NB4 (cell line): Measurements from ENCODE around the gene ISG20.

ENCODE experiments used
- DNase-seq: peaks from one replicate; pipeline ENCODE4 v3.0.0; 2010; ENCODE audit warnings: low read depth
- H3K4me3 ChIP-seq: one replicate; pipeline ENCODE4 v1.5.1; 2011; ENCODE audit warnings: mild to moderate bottlenecking, low read depth, low read length, moderate library complexity
- CTCF ChIP-seq: IDR thresholded peaks from one replicate; pipeline ENCODE4 v1.5.1; 2012; ENCODE audit warnings: low read depth, low read length
- MAX ChIP-seq: IDR thresholded peaks from 2 replicates; pipeline ENCODE4 v1.6.1; 2011; ENCODE audit warnings: low read depth, low read length
- MYC ChIP-seq: IDR thresholded peaks from 2 replicates; pipeline ENCODE4 v1.6.1; 2011; ENCODE audit warnings: low read depth, low read length
- POLR2A ChIP-seq: IDR thresholded peaks from 2 replicates; pipeline ENCODE4 v1.6.1; 2011; ENCODE audit warnings: mild to moderate bottlenecking; ENCODE audit not compliant: insufficient read length; ENCODE audit errors: extremely low read depth

ISG20 gene

DNA sequence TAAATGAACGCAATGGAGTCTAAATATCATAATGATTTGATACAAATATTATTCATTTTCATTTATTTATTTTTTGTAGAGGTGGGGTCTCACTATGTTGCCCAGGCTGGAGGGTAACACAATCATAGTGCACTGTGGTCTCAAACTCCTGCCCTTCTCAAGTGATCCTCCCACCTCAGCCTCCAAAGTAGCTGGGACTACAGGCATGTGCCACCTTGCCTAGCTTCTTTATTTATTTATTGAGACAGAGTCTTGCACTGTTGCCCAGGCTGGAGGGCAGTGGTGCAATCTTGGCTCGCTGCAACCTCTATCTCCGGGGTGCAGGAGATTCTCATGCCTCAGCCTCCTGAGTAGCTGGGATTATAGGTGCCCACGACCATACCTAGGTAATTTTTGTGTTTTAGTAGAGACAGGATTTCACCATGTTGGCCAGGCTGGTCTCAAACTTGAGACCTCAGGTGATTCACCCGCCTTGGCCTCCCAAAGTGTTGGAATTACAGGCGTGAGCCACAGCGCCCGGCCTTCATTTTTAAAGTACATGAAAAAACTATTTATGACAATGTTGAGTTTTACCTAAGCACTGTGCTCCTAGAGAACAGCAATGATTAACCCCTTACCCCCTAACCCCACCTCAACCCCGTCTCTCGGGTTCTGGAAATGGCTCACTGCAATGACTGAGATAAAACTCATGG lies 21.6 kb upstream of the ISG20 start:
- DNase-seq: no peak
- no peak for TF ChIP-seq POLR2A
- no peak for TF ChIP-seq CTCF
- TF ChIP-seq MYC: no peak
- no peak for TF ChIP-seq MAX
- H3K4me3 ChIP-seq: no peak overlapping the region

DNA sequence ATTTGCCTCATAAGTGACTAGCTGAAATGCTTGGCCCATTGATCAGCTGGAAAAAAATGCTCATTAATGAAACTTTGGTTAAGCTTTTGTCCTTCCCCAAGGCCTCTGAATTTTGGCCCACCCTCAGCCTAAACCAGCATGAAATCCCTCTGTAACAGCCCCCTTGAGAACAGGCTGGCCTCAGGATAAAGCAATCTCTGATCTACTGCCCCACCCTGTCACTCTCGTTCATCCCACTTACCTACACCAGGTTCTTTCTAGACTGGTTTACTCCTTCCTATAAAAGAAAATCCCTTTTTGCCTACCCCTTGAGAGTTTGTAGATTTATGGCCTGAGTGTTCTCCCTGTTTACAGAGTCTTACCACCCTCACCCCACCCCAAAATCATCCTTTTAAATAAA lies 21.0 kb upstream of the ISG20 start:
- TF ChIP-seq MAX (no peak), MYC (no peak), POLR2A (no peak), CTCF (no peak)
- no peak overlapping the region for H3K4me3 ChIP-seq
- no peak for DNase-seq

DNA sequence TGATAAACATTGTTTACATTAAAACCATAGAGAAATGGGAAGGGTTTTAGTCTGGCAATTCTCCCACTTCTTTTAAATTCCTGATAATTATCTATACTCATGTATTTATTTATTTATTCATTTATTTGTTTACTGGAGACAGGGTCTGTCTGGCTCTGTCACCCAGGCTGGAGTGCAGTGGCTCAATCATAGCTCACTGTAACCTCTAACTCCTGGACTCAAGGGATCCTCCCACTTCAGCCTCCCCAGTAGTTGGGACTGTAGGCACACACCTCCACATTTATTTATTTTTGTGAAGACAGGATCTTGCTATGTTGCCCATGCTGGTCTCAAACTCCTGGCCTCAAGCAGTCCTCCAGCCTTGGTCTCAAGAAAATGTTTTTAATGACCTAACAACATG lies 20.1 kb upstream of the ISG20 start:
- H3K4me3 ChIP-seq: no peak overlapping the region
- TF ChIP-seq MAX: no peak
- TF ChIP-seq CTCF: no peak
- TF ChIP-seq POLR2A: no peak
- no peak for TF ChIP-seq MYC
- DNase-seq: no peak

DNA sequence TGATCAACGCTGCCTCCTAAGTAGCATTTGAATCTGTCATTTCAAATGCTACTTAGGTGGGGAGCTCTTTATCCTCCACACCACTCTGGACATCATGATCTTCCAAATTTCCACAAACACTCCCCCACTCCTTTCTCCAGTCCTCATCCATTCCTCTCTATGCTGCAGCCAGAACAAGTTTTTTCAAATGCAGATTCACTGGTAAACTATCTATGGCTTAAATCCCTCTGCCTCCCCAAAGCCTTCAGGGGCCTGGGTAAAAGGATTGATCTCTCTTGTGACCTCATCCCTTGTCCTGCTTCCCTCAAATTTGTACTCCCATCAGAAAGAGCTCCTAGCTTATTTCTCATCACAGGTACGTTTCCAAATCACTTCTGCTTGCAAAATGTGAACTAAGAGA lies 19.0 kb upstream of the ISG20 start:
- no peak for DNase-seq
- no peak for TF ChIP-seq CTCF
- no peak for TF ChIP-seq MYC
- TF ChIP-seq MAX: no peak
- H3K4me3 ChIP-seq: no peak overlapping the region

GRCh38 chr15:88620995-88621772 lies 17.6 kb upstream of the ISG20 start, which contains the start of gene AEN:
Gene AEN (plus strand): TSS chr15:88621340. CDS start chr15:88626210, 4,870 bp downstream.
- DNase-seq: peak; percentile 97
- TF ChIP-seq MYC (peak; percentile 98), MAX (peak; percentile 98), POLR2A (peak; percentile 60), CTCF (no peak)

More at GRCh38 chr15:88620995-88621772, 17.6 kb upstream of the ISG20 start, which contains the start of gene AEN:
- H3K4me3 ChIP-seq: peak within 1 kb of the TSS; percentile 85
